HCT116 (cell line): ENCODE data around the gene RNF13. TPM values are rescaled to one million over a fixed set of nuclear protein-coding genes. Genes with fewer than 3 reads are reported as not detected.
"Not testable (repeated sequence)": the region's sequence is repeated elsewhere in the genome, so short reads cannot be mapped to it uniquely, and the experiment has no call there.

Source experiments
- ATAC-seq: fragments of 200-7000 bp; cut with Tn5 transposase; 2 replicates; pipeline ENCODE4 v1.9.1; 2020; ENCODE audit warnings: mild to moderate bottlenecking, moderate library complexity
- BruUV-seq: library from RNA; stranded (reverse); fragments of 400-500 nt; replicated peaks from 2 replicates; lab custom pipeline; 2021; lab: Mats Ljungman, UMichigan
- CTCF ChIA-PET: fragments of 300-600 bp; sonication (Branson Sonifier 250); formaldehyde crosslinking; loops from one replicate; lab custom pipeline; 2021; ENCODE audit warnings: antibody characterized with exemption; lab: Charles Lee
- POLR2A ChIA-PET: fragments of 300-600, 350-600 bp; sonication (Branson Sonifier 250); formaldehyde crosslinking; loops from one replicate; lab custom pipeline; 2021; ENCODE audit warnings: antibody characterized with exemption; lab: Charles Lee
- RAD21 ChIA-PET, 2 experiments: fragments of 300-600 bp; sonication (Branson Sonifier 250); formaldehyde crosslinking; loops; one replicate each; lab custom pipeline; 2023; ENCODE audit warnings: low total read pairs in 2 of 2; ENCODE audit not compliant: uncharacterized antibody in 2 of 2, unreplicated experiment in 2 of 2, low non-redundant PET in 1 of 2; lab: Charles Lee
- DNase-seq: peaks from one replicate; pipeline ENCODE4 v3.0.0-alpha.2; 2010; ENCODE audit warnings: low read depth, low spot score
- H2AFZ ChIP-seq: fragments of 200-600 bp; shearing (Covaris generic), sonication (generic); 2 replicates; pipeline ENCODE4 v1.6.1; 2017; ENCODE audit warnings: low read depth, mixed run types, mixed read lengths, antibody characterized with exemption, low read length; ENCODE audit not compliant: poor library complexity, severe bottlenecking
- H3K27ac ChIP-seq: 2 replicates; pipeline ENCODE4 v1.5.1; 2012; ENCODE audit warnings: low read depth, low read length
- H3K27me3 ChIP-seq: fragments of 200-600 bp; sonication (generic); 2 replicates; pipeline ENCODE4 v1.6.1; 2016; ENCODE audit warnings: mixed run types, low read length, mixed read lengths; ENCODE audit not compliant: insufficient read depth
- H3K36me3 ChIP-seq, 2 experiments: fragments of 200-500 bp in 1 of 2; fragments of 200-600 bp in 1 of 2; sonication (Bioruptor generic) in 1 of 2; sonication (generic) in 1 of 2; 2 replicates each; pipeline versions ENCODE4 v1.5.1 to v1.6.1; 2014 to 2016; ENCODE audit warnings: low read length in 2 of 2, inconsistent platforms in 1 of 2, mixed read lengths in 1 of 2, mixed run types in 1 of 2; ENCODE audit not compliant: insufficient read depth in 2 of 2, control insufficient read depth in 1 of 2
- H3K4me1 ChIP-seq, 2 experiments: fragments of 200-600 bp in 1 of 2; sonication (generic) in 1 of 2; 2 replicates each; pipeline versions ENCODE4 v1.5.1 to v1.6.1; 2012 to 2017; ENCODE audit warnings: low read length in 2 of 2, inconsistent platforms in 1 of 2, mild to moderate bottlenecking in 1 of 2, mixed read lengths in 1 of 2, mixed run types in 1 of 2, moderate library complexity in 1 of 2; ENCODE audit not compliant: insufficient read depth in 2 of 2, control insufficient read depth in 1 of 2
- H3K4me2 ChIP-seq: fragments of 200-600 bp; sonication (generic); 2 replicates; pipeline ENCODE4 v1.6.1; 2017; ENCODE audit warnings: mixed run types, low read length, mixed read lengths
- H3K4me3 ChIP-seq, 2 experiments: fragments of 200-600 bp in 1 of 2; sonication (generic) in 1 of 2; replicated peaks in 1 of 2; 2 replicates each; pipeline ENCODE4 v1.5.1; 2011 to 2016; ENCODE audit warnings: low read length in 2 of 2, control low read depth in 1 of 2, low read depth in 1 of 2, mild to moderate bottlenecking in 1 of 2, mixed read lengths in 1 of 2, mixed run types in 1 of 2
- H3K79me2 ChIP-seq: fragments of 200-600 bp; sonication (generic); 2 replicates; pipeline ENCODE4 v1.6.1; 2017; ENCODE audit warnings: mild to moderate bottlenecking, mixed run types, low read length, moderate library complexity, mixed read lengths; ENCODE audit not compliant: insufficient read depth
- H3K9ac ChIP-seq: fragments of 200-600 bp; sonication (generic); 2 replicates; pipeline ENCODE4 v1.6.1; 2016; ENCODE audit warnings: low read length, mixed read lengths
- H3K9me2 ChIP-seq: fragments of 200-600 bp; sonication (generic), shearing (Covaris generic); 2 replicates; pipeline ENCODE4 v1.6.1; 2017; ENCODE audit warnings: mixed run types, mild to moderate bottlenecking, moderate library complexity; ENCODE audit not compliant: insufficient read depth
- H3K9me3 ChIP-seq, 2 experiments: fragments of 200-500 bp in 1 of 2; fragments of 200-600 bp in 1 of 2; sonication (Bioruptor generic) in 1 of 2; sonication (generic) in 1 of 2; 2 replicates each; pipeline ENCODE4 v1.6.1; 2014 to 2017; ENCODE audit warnings: low read length in 2 of 2, mixed read lengths in 2 of 2, inconsistent platforms in 1 of 2, low read depth in 1 of 2, mild to moderate bottlenecking in 1 of 2, mixed run types in 1 of 2, moderate library complexity in 1 of 2; ENCODE audit not compliant: control insufficient read depth in 1 of 2, insufficient read depth in 1 of 2
- H4K20me1 ChIP-seq: fragments of 200-600 bp; sonication (generic), shearing (Covaris generic); 2 replicates; pipeline ENCODE4 v1.6.1; 2017; ENCODE audit warnings: mixed run types, mild to moderate bottlenecking, moderate library complexity; ENCODE audit not compliant: insufficient read depth
- CTCF ChIP-seq, 3 experiments: fragments of 200-600 bp in 1 of 3; sonication (generic) in 1 of 3; IDR thresholded peaks in 2 of 3; conservative IDR thresholded peaks in 1 of 3; 2 replicates each; pipeline ENCODE4 v1.5.1; 2012 to 2017; ENCODE audit warnings: low read depth in 2 of 3, low read length in 2 of 3, antibody characterized with exemption in 1 of 3, borderline replicate concordance in 1 of 3, control low read depth in 1 of 3, mild to moderate bottlenecking in 1 of 3, mixed read lengths in 1 of 3, mixed run types in 1 of 3, moderate library complexity in 1 of 3; ENCODE audit not compliant: insufficient read depth in 1 of 3
- EZH2phosphoT487 ChIP-seq: fragments of 200-600 bp; IDR thresholded peaks from 2 replicates; pipeline ENCODE4 v1.6.1; 2018; ENCODE audit warnings: antibody characterized with exemption, borderline replicate concordance
- POLR2A ChIP-seq: IDR thresholded peaks from 2 replicates; pipeline ENCODE4 v1.7.0; 2011; ENCODE audit warnings: borderline replicate concordance; ENCODE audit not compliant: insufficient read depth, insufficient read length; ENCODE audit errors: extremely low read depth
- RAD21 ChIP-seq: IDR thresholded peaks from 2 replicates; pipeline ENCODE4 v1.6.1; 2012; ENCODE audit warnings: low read depth, mild to moderate bottlenecking
- ZBTB33 ChIP-seq: IDR thresholded peaks from 2 replicates; pipeline ENCODE4 v1.6.1; 2011; ENCODE audit warnings: mild to moderate bottlenecking, low read length, moderate library complexity; ENCODE audit not compliant: insufficient replicate concordance; ENCODE audit errors: extremely low read depth
- intact Hi-C: fragments of 100-400 bp; cut with micrococcal nuclease; formaldehyde crosslinking; loops from 2 replicates; pipeline ENCODE4 v1.10.0; 2022
- total RNA-seq: library from RNA; stranded (reverse); gene quantifications from one replicate; pipeline ENCODE4 v1.2.1, GENCODE V29; 2021; ENCODE audit not compliant: unreplicated experiment

The RNF13 gene
- total RNA-seq, 1 experiment from 2014 or later, result 39.9 TPM

GRCh38 chr3:149936812-149937230 lies 123.8 kb downstream of the RNF13 start:
- no TSS peak for BruUV-seq

GRCh38 chr3:149938392-149939055 lies 125.5 kb downstream of the RNF13 start:
- BruUV-seq, H3K4me2 ChIP-seq, H4K20me1 ChIP-seq, H3K79me2 ChIP-seq, ATAC-seq, H3K4me3 ChIP-seq, POLR2A ChIA-PET, H3K27me3 ChIP-seq, H3K4me1 ChIP-seq, RAD21 ChIA-PET, H3K27ac ChIP-seq, H3K9ac ChIP-seq, DNase-seq, H3K9me3 ChIP-seq, H3K9me2 ChIP-seq, H2AFZ ChIP-seq, H3K36me3 ChIP-seq: not testable (repeated sequence)
- intact Hi-C loops, result loop anchor here (10.0 kb wide), 1 partner anchor 556 kb away; no protein-coding TSS in a partner anchor
- CTCF ChIA-PET, result interaction anchor here (2.0 kb wide), 1 partner anchor 28 kb away, joined by 7 read pairs; no protein-coding TSS in a partner anchor

More at GRCh38 chr3:149936812-149937230, 123.8 kb downstream of the RNF13 start:
- ATAC-seq (peak; percentile 90), DNase-seq (peak; percentile 31)
- H3K36me3 ChIP-seq, result no peaks in the 10 kb centered on the region
- no peaks in the 10 kb centered on the region for H3K9me2 ChIP-seq
- peak; percentile 84 for TF ChIP-seq RAD21
- TF ChIP-seq ZBTB33, result no peak
- peak; percentile 63 to 88 (median 80); a peak in 5 of 6 replicates for TF ChIP-seq CTCF (IDR thresholded peaks at IDR 0.05 in 2 of 3, conservative IDR thresholded peaks at IDR 0.05 in 1 of 3; ENCODE audit: borderline replicate concordance in 1 of 3, insufficient read depth in 1 of 3, low read depth in 2 of 3, low read length in 2 of 3)
- TF ChIP-seq EZH2phosphoT487, result no peak
- TF ChIP-seq POLR2A, result no peak
- peaks cover 0 to 4% of the 10 kb centered on the region in 2 experiments; a peak in 1 of 4 replicates for H3K4me1 ChIP-seq
- H3K9ac ChIP-seq, result no peak overlapping the region
- H4K20me1 ChIP-seq, result 0 out of 2 replicates have a peak, but pooled peaks cover 4% of the 10 kb centered on the region
- intact Hi-C loops, result loop anchor here (1.0 to 10.0 kb wide), 3 partner anchors 248 to 558 kb away; no protein-coding TSS in a partner anchor
- no peaks in the 10 kb centered on the region for H3K9me3 ChIP-seq
- H3K79me2 ChIP-seq, result no peaks in the 10 kb centered on the region; the same call in 1 of the 2 replicates
- ChIA-PET POLR2A (no interaction called here), RAD21 (no interaction called here), CTCF (interaction anchor here (0.8 to 3.7 kb wide), 11 partner anchors 10 to 297 kb away, joined by 3 to 14 read pairs (median 4); no protein-coding TSS in a partner anchor)
- no peak overlapping the region for H3K27ac ChIP-seq
- H3K4me3 ChIP-seq, result no peak overlapping the region
- H3K4me2 ChIP-seq, result peak overlapping the region; percentile 44
- no peaks in the 10 kb centered on the region for H3K27me3 ChIP-seq
- no peak overlapping the region for H2AFZ ChIP-seq
